ENCODE results near the gene ARHGDIA.
A peak's percentile ranks its signal among the peaks of the same experiment; 100 is the strongest.

The ARHGDIA gene

DNA sequence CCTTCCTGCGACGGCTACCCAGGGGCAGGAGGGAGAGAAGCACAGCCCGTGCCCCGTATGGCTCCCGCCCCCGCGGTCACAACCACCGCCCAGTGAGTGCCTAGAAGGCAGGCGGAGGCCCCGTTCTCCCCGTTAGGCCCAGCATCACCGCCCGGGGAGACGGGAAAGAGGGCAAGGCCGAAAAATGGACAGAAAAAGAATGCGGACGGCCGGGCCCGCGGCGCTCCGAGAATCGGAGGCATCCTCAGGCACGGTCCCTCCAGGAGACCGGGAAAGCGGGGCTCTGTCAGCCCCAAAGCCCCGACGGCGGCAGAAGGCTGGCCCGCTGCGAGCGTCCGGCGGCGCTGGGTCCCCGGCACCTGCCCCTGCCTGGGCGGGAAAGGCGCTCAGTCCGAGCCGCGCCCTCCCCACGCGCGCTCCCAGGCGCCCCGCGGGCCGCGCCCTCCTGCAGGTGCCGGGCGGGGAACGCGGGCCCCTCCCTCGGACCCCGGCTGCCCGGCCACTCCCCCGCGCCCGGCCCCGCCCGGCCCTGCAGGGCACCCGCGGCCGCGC is 38.5 kb downstream of the ARHGDIA start:
- peaks cover 11% of the 10 kb centered on the region for H3K79me2 ChIP-seq (ENCODE audit: low read length)

DNA sequence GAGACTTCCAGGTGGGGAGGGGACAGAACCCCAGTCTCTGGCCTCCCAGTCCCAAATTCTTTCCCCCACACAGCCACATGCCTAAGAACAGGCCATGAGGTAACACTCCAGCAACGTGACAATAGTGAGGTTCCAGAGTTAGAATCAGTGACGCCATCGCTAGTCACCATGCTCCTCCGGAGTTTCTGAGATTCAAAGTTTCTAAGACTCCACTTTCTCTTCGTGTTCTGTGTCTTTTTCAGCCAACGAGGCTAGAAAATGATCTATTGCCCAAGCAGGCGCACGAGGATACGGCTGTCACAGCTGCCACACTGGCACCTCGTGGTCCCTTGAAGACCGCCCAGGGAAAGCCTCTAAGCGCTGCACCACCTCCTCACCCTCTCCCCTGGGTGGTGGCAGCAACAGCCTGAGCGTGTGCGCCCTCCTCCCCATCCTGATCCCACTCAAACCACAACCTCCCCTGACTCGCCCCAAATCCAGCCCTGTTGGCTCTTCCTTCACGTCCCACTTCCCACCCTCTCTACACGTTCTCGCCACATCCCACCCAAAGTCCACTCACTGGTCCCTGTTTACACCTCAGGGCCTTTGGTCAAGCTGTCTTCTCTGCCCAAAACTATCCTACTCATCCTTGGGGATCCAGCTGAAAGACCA is 39.1 kb downstream of the ARHGDIA start:
- H4K20me1 ChIP-seq (ENCODE audit: insufficient read depth, low read length) = no peaks in the 10 kb centered on the region
- H3K79me2 ChIP-seq (ENCODE audit: low read length) = peaks cover 11% of the 10 kb centered on the region
- H3K9ac ChIP-seq (ENCODE audit: low read length) = peak overlapping the region; percentile 90
- no peaks in the 10 kb centered on the region for H3K36me3 ChIP-seq (replicated peaks; ENCODE audit: insufficient read depth, low read length)
- DNase-seq = no peak
- H3K4me3 ChIP-seq (ENCODE audit: low read length) = peak overlapping the region; percentile 92
- H3K9me2 ChIP-seq (replicated peaks; ENCODE audit: insufficient read depth, low read length) = no peaks in the 10 kb centered on the region
- peaks cover 16% of the 10 kb centered on the region for H3F3A ChIP-seq (ENCODE audit: insufficient read depth, low read length)
- no peaks in the 10 kb centered on the region for H3K27me3 ChIP-seq (replicated peaks; ENCODE audit: insufficient read depth, low read length)
- H3K27ac ChIP-seq (ENCODE audit: low read length) = peak overlapping the region; percentile 53; the same call in 1 of the 2 replicates
- peak overlapping the region; percentile 82 for H2AFZ ChIP-seq (ENCODE audit: low read length)
- H3K4me2 ChIP-seq (ENCODE audit: low read depth, low read length) = peak overlapping the region; percentile 100
- no peaks in the 10 kb centered on the region for H3K9me3 ChIP-seq (replicated peaks; ENCODE audit: insufficient read depth, low read length)
- TF ChIP-seq, protein P1, sequence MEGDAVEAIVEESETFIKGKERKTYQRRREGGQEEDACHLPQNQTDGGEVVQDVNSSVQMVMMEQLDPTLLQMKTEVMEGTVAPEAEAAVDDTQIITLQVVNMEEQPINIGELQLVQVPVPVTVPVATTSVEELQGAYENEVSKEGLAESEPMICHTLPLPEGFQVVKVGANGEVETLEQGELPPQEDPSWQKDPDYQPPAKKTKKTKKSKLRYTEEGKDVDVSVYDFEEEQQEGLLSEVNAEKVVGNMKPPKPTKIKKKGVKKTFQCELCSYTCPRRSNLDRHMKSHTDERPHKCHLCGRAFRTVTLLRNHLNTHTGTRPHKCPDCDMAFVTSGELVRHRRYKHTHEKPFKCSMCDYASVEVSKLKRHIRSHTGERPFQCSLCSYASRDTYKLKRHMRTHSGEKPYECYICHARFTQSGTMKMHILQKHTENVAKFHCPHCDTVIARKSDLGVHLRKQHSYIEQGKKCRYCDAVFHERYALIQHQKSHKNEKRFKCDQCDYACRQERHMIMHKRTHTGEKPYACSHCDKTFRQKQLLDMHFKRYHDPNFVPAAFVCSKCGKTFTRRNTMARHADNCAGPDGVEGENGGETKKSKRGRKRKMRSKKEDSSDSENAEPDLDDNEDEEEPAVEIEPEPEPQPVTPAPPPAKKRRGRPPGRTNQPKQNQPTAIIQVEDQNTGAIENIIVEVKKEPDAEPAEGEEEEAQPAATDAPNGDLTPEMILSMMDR (IDR thresholded peaks at IDR 0.05; ENCODE audit: low read length) = no peak
- no peak for TF ChIP-seq EZH2 (optimal IDR thresholded peaks at IDR 0.05; ENCODE audit: low read depth, low read length)
- no peak for TF ChIP-seq EZH2phosphoT487 (IDR thresholded peaks at IDR 0.05; ENCODE audit: low read length)
- peaks cover 14% of the 10 kb centered on the region for H3K4me1 ChIP-seq (ENCODE audit: low read length)

More for the DNA sequence above, 38.5 kb downstream of the ARHGDIA start:
- H3K9me3 ChIP-seq (replicated peaks; ENCODE audit: insufficient read depth, low read length) = no peaks in the 10 kb centered on the region
- H2AFZ ChIP-seq (ENCODE audit: low read length) = peak overlapping the region; percentile 82
- no peaks in the 10 kb centered on the region for H3K36me3 ChIP-seq (replicated peaks; ENCODE audit: insufficient read depth, low read length)
- peak overlapping the region; percentile 53; the same call in 1 of the 2 replicates for H3K27ac ChIP-seq (ENCODE audit: low read length)
- peak overlapping the region; percentile 100 for H3K4me2 ChIP-seq (ENCODE audit: low read depth, low read length)
- H3K4me3 ChIP-seq (ENCODE audit: low read length) = peak overlapping the region; percentile 92
- TF ChIP-seq, protein P1 (IDR thresholded peaks at IDR 0.05; ENCODE audit: low read length) = no peak
- TF ChIP-seq EZH2 (optimal IDR thresholded peaks at IDR 0.05; ENCODE audit: low read depth, low read length) = no peak
- no peak for TF ChIP-seq EZH2phosphoT487 (IDR thresholded peaks at IDR 0.05; ENCODE audit: low read length)
- peaks cover 14% of the 10 kb centered on the region for H3K4me1 ChIP-seq (ENCODE audit: low read length)
- no peaks in the 10 kb centered on the region for H3K9me2 ChIP-seq (replicated peaks; ENCODE audit: insufficient read depth, low read length)
- no peak for DNase-seq
- no peaks in the 10 kb centered on the region for H4K20me1 ChIP-seq (ENCODE audit: insufficient read depth, low read length)
- no peaks in the 10 kb centered on the region; the same call in 1 of the 2 replicates for H3K27me3 ChIP-seq (replicated peaks; ENCODE audit: insufficient read depth, low read length)
- peaks cover 16% of the 10 kb centered on the region for H3F3A ChIP-seq (ENCODE audit: insufficient read depth, low read length)
- H3K9ac ChIP-seq (ENCODE audit: low read length) = peak overlapping the region; percentile 90

DNA sequence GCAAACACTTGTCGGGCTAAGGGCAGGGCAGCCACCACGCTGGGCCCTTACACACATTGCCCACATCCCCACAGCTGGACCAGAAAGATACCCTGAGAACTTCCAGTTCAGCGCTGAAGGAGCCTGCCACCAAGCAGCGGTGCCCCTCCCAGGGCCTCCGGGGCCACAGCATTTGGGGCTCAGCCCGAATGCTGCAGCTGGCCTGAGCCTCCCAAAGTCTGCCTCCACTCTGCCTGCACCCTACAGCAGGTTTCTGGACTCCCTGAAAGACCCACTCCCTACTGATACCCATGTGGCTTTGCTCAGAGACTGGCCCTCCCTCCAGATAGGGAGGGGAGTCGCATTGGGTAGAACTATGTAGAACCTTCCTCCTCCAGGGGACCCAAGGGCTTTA is 39.6 kb downstream of the ARHGDIA start:
- H3K4me2 ChIP-seq (ENCODE audit: low read depth, low read length) = peak overlapping the region; percentile 100; the same call in 1 of the 2 replicates
- DNase-seq = no peak
- peaks cover 16% of the 10 kb centered on the region for H3F3A ChIP-seq (ENCODE audit: insufficient read depth, low read length)
- no peaks in the 10 kb centered on the region for H3K9me2 ChIP-seq (replicated peaks; ENCODE audit: insufficient read depth, low read length)
- no peak for TF ChIP-seq EZH2phosphoT487 (IDR thresholded peaks at IDR 0.05; ENCODE audit: low read length)
- TF ChIP-seq EZH2 (optimal IDR thresholded peaks at IDR 0.05; ENCODE audit: low read depth, low read length) = no peak
- TF ChIP-seq, protein P1 (IDR thresholded peaks at IDR 0.05; ENCODE audit: low read length) = no peak
- no peak overlapping the region for H3K4me3 ChIP-seq (ENCODE audit: low read length)
- no peaks in the 10 kb centered on the region for H3K27me3 ChIP-seq (replicated peaks; ENCODE audit: insufficient read depth, low read length)
- H3K79me2 ChIP-seq (ENCODE audit: low read length) = peaks cover 11% of the 10 kb centered on the region
- no peak overlapping the region for H3K27ac ChIP-seq (ENCODE audit: low read length)
- no peak overlapping the region for H3K9ac ChIP-seq (ENCODE audit: low read length)
- no peak overlapping the region for H2AFZ ChIP-seq (ENCODE audit: low read length)
- no peaks in the 10 kb centered on the region for H4K20me1 ChIP-seq (ENCODE audit: insufficient read depth, low read length)
- H3K9me3 ChIP-seq (replicated peaks; ENCODE audit: insufficient read depth, low read length) = no peaks in the 10 kb centered on the region
- H3K4me1 ChIP-seq (ENCODE audit: low read length) = peaks cover 14% of the 10 kb centered on the region
- no peaks in the 10 kb centered on the region for H3K36me3 ChIP-seq (replicated peaks; ENCODE audit: insufficient read depth, low read length)

Measured in MM.1S (cell line).